AG04450 (cell line): ENCODE measurements around the gene ANKRD50. TPM values are rescaled to one million over a fixed set of nuclear protein-coding genes. Genes with fewer than 3 reads are reported as not detected.

ENCODE experiments used
- CTCF ChIA-PET: fragments of 300-600, 350-600 bp; formaldehyde crosslinking; extraction: SDS; loops from one replicate; lab custom pipeline; 2022; ENCODE audit warnings: antibody characterized with exemption, inconsistent platforms; lab: Charles Lee
- POLR2A ChIA-PET: fragments of 350-600 bp; formaldehyde crosslinking; extraction: SDS; loops from one replicate; lab custom pipeline; 2021; ENCODE audit warnings: antibody characterized with exemption, inconsistent platforms; lab: Yijun Ruan, JAX
- DNase-seq: peaks from one replicate; pipeline ENCODE4 v3.0.0-alpha.2; 2011; ENCODE audit warnings: low read depth, low spot score
- H3K27ac ChIP-seq: one replicate; pipeline ENCODE4 v1.5.1; 2012; ENCODE audit warnings: low read depth, low read length, control low read depth
- H3K27me3 ChIP-seq: one replicate; pipeline ENCODE4 v1.6.0; 2012; ENCODE audit warnings: low read length; ENCODE audit not compliant: control insufficient read depth, insufficient read depth
- H3K4me3 ChIP-seq: 2 replicates; pipeline ENCODE4 v1.5.1; 2011; ENCODE audit warnings: mild to moderate bottlenecking, low read depth, low read length, control low read depth
- H3K9me3 ChIP-seq: 2 replicates; pipeline ENCODE4 v1.5.1; 2012; ENCODE audit warnings: low read length; ENCODE audit not compliant: control insufficient read depth, insufficient read depth
- polyA plus RNA-seq: library from polyadenylated mRNA; depleted of rRNA; stranded (reverse); fragments of >200 nt; gene quantifications from 2 replicates; pipeline ENCODE4 v1.2.3, GENCODE V29; 2011
- TF ChIP-seq, protein P1 (sequence below): IDR thresholded peaks from 2 replicates; pipeline ENCODE4 v1.5.1; 2011; ENCODE audit warnings: low read depth, low read length, control low read depth, inconsistent platforms

The ANKRD50 gene
- polyA plus RNA-seq, 1 experiment, result 21.2 TPM

DNA sequence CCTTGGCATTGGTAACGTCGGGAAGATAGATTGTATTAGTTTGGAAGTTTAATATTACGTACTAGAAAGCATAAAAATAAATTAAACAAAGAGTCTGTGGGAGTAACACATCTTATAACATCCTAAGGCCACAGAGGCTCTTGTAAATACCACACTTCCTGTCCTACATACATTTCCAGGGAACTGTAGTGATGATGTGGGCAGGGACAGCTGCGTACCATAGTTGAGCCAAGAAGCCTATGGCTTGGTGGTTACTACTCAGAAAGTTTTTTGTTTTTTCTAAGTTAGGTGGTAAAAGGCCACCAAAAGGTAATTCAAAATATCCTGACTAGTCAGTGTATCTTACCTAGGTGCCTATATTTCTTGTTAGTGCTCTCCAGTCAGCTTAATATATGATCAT lies 4.6 kb upstream of the ANKRD50 start:
- TF ChIP-seq, protein P1, sequence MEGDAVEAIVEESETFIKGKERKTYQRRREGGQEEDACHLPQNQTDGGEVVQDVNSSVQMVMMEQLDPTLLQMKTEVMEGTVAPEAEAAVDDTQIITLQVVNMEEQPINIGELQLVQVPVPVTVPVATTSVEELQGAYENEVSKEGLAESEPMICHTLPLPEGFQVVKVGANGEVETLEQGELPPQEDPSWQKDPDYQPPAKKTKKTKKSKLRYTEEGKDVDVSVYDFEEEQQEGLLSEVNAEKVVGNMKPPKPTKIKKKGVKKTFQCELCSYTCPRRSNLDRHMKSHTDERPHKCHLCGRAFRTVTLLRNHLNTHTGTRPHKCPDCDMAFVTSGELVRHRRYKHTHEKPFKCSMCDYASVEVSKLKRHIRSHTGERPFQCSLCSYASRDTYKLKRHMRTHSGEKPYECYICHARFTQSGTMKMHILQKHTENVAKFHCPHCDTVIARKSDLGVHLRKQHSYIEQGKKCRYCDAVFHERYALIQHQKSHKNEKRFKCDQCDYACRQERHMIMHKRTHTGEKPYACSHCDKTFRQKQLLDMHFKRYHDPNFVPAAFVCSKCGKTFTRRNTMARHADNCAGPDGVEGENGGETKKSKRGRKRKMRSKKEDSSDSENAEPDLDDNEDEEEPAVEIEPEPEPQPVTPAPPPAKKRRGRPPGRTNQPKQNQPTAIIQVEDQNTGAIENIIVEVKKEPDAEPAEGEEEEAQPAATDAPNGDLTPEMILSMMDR, result no peak
- Histone ChIP-seq H3K27me3 (no peaks in the 10 kb centered on the region), H3K9me3 (no peaks in the 10 kb centered on the region; the same call in 1 of the 2 replicates), H3K4me3 (no peak overlapping the region), H3K27ac (no peak overlapping the region)
- ChIA-PET POLR2A (no interaction called here), CTCF (no interaction called here)
- DNase-seq, result no peak

DNA sequence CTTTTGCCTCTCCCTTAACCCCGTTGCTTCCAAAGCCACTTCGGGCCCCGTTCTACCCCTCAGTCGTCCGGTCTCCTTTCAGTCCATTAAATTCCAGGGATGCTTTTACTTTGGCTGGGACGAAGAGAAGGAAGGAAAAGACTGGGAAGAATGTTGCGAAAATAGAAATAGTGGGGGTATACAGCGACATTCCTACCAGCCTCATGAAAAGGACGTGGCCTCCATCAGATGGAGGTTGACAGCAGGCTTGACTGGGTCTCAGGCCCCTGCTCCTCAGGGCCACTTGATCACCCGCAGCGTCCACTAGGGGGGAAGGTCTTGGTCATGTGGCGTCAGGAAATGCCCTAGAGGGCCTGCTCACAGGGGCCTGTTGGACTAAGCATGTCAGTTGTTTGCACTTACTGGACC lies 657 bp upstream of the ANKRD50 start:
- no peaks in the 10 kb centered on the region for H3K27me3 ChIP-seq
- peak overlapping the region; percentile 79 for H3K4me3 ChIP-seq
- H3K27ac ChIP-seq, result peak overlapping the region; percentile 100
- TF ChIP-seq, protein P1, result peak; percentile 64
- ChIA-PET POLR2A (interaction anchor here (1.0 to 1.4 kb wide), 3 partner anchors 41 to 379 kb away, joined by 3 to 5 read pairs (median 4); no protein-coding TSS in a partner anchor), CTCF (interaction anchor here (1.0 kb wide), 1 partner anchor 16 kb away, joined by 3 read pairs; no protein-coding TSS in a partner anchor)
- peak; percentile 61 for DNase-seq
- no peaks in the 10 kb centered on the region; the same call in 1 of the 2 replicates for H3K9me3 ChIP-seq

DNA sequence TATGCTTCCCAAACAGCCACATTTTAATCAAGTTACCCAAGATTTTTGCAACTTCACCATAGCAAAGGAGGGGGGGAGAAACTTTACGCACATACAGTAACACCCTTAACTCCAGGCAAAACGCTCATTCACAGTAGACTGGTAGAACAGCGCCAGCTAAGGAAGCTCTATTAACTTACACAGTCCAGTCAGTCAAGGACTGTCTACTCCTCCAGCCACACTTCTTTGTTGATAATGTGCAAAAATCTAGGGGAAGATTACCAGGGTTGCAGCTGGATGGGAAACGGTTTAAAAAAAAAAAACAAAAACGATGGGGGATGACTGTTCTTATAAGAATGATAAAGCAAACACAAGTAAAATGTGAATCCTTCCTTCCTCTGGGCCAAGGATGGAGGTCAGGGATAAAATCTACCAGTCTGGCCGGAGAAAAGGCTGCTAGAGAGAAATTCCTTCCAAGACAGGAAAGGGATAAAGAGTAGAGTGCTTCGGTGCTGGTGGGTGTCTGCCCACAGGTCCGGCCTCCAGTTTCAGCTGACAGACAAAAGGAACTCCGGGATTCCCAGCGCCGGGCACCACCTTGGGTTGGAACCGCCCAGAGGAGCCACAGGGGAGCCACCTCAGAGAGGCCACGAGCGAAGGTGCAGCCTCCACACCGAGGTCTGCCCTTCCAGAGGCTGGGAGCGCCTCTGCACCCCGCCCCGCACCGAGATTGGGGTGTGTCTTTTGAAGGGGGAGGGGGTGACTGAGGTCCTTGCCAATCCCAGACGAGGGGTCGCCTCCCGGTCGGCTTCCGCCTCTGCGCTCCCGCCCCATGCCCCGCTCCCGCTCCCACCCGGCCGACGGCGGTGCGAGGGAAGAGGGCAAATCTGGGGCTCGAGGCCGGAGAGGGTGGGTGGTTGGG lies 811 bp downstream of the ANKRD50 start:
- ChIA-PET POLR2A (interaction anchor here (0.6 to 1.4 kb wide), 7 partner anchors 43 to 421 kb away, joined by 3 to 6 read pairs (median 3); no protein-coding TSS in a partner anchor), CTCF (interaction anchor here (0.6 to 1.6 kb wide), 3 partner anchors 179 to 520 kb away, joined by 4 to 12 read pairs (median 4); no protein-coding TSS in a partner anchor)
- Histone ChIP-seq H3K27me3 (no peaks in the 10 kb centered on the region), H3K4me3 (peak overlapping the region; percentile 87), H3K27ac (peak overlapping the region; percentile 90), H3K9me3 (no peaks in the 10 kb centered on the region; the same call in 1 of the 2 replicates)
- TF ChIP-seq, protein P1, result peak; percentile 32
- DNase-seq, result peak; percentile 32

DNA sequence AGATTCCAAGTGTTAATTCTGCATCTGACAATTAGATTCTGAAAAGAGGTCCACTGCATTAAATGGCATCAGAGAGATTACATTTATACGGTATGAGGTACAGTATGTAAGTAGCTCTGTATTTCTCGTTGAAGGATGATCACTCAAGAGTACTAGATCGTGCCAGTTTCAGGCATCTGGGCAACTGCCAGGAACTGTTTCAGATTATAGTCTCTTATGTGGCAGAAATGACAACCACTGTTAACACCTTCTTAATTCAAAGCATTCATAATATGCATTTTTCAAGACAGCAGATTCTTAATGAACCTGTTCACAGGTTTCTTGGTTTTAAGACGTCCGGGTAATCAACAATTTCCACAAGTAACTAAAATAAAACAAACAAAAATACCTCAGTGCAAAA lies 1.6 kb downstream of the ANKRD50 start:
- no peaks in the 10 kb centered on the region for H3K27me3 ChIP-seq
- ChIA-PET CTCF (interaction anchor here (0.6 to 1.6 kb wide), 3 partner anchors 180 to 521 kb away, joined by 4 to 12 read pairs (median 4); no protein-coding TSS in a partner anchor), POLR2A (interaction anchor here (0.6 to 0.7 kb wide), 3 partner anchors 248 to 421 kb away, joined by 3 read pairs; no protein-coding TSS in a partner anchor)
- no peak overlapping the region for H3K27ac ChIP-seq
- no peaks in the 10 kb centered on the region; the same call in 1 of the 2 replicates for H3K9me3 ChIP-seq
- H3K4me3 ChIP-seq, result peak overlapping the region; percentile 87
- TF ChIP-seq, protein P1, result no peak
- DNase-seq, result no peak
